GM12878 (cell line): Measurements from ENCODE around the gene PLA2G10.

Experiments used
- CTCF ChIP-seq, 3 experiments: IDR thresholded peaks in 2 of 3; conservative IDR thresholded peaks in 1 of 3; 2 replicates each; pipeline ENCODE4 v1.5.1; 2011; ENCODE audit warnings: low read depth in 3 of 3, low read length in 3 of 3, mild to moderate bottlenecking in 3 of 3, control low read depth in 2 of 3, moderate library complexity in 2 of 3, inconsistent platforms in 1 of 3, mixed read lengths in 1 of 3; ENCODE audit not compliant: control insufficient read depth in 2 of 3, insufficient read depth in 1 of 3; ENCODE audit errors: extremely low read depth in 1 of 3
- EP300 ChIP-seq, 2 experiments: fragments of 150-350 bp in 1 of 2; IDR thresholded peaks; 2 replicates each; pipeline ENCODE4 v1.6.1; 2011 to 2012; ENCODE audit warnings: low read depth in 2 of 2, low read length in 2 of 2, borderline replicate concordance in 1 of 2, improper control_type of control experiment in 1 of 2, inconsistent platforms in 1 of 2; ENCODE audit not compliant: control insufficient read depth in 1 of 2
- EZH2 ChIP-seq: IDR thresholded peaks from 2 replicates; pipeline ENCODE4 v1.6.1; 2012; ENCODE audit warnings: low read depth, mild to moderate bottlenecking, control low read depth, inconsistent platforms, low read length, borderline replicate concordance; ENCODE audit not compliant: control insufficient read depth
- POLR2A ChIP-seq: IDR thresholded peaks from 2 replicates; pipeline ENCODE4 v1.6.1; 2011; ENCODE audit warnings: low read depth, mild to moderate bottlenecking, low read length
- RCOR1 ChIP-seq: conservative IDR thresholded peaks from 2 replicates; pipeline ENCODE4 v1.6.1; 2012; ENCODE audit warnings: low read depth, low read length, improper control_type of control experiment
- SIN3A ChIP-seq: IDR thresholded peaks from 2 replicates; pipeline ENCODE4 v1.6.1; 2012; ENCODE audit warnings: low read depth, low read length, improper control_type of control experiment
- SIX5 ChIP-seq: IDR thresholded peaks from 2 replicates; pipeline ENCODE4 v1.6.1; 2011; ENCODE audit warnings: mild to moderate bottlenecking, low read depth, low read length, moderate library complexity; ENCODE audit not compliant: severe bottlenecking
- TF ChIP-seq, protein P1 (sequence below): fragments of 450-650 bp; formaldehyde crosslinking; IDR thresholded peaks from 2 replicates; pipeline ENCODE4 v1.5.0; 2022; ENCODE audit warnings: mild to moderate bottlenecking, missing genetic modification characterization

GRCh38 chr16:14634389-14634725, 59.8 kb downstream of the PLA2G10 start:
- no peak for TF ChIP-seq POLR2A
- TF ChIP-seq SIN3A = no peak
- no peak for TF ChIP-seq CTCF (IDR thresholded peaks at IDR 0.05 in 2 of 3, conservative IDR thresholded peaks at IDR 0.05 in 1 of 3; ENCODE audit: control insufficient read depth in 2 of 3, extremely low read depth in 1 of 3, insufficient read depth in 1 of 3, low read depth in 3 of 3, low read length in 3 of 3)
- TF ChIP-seq, protein P1, sequence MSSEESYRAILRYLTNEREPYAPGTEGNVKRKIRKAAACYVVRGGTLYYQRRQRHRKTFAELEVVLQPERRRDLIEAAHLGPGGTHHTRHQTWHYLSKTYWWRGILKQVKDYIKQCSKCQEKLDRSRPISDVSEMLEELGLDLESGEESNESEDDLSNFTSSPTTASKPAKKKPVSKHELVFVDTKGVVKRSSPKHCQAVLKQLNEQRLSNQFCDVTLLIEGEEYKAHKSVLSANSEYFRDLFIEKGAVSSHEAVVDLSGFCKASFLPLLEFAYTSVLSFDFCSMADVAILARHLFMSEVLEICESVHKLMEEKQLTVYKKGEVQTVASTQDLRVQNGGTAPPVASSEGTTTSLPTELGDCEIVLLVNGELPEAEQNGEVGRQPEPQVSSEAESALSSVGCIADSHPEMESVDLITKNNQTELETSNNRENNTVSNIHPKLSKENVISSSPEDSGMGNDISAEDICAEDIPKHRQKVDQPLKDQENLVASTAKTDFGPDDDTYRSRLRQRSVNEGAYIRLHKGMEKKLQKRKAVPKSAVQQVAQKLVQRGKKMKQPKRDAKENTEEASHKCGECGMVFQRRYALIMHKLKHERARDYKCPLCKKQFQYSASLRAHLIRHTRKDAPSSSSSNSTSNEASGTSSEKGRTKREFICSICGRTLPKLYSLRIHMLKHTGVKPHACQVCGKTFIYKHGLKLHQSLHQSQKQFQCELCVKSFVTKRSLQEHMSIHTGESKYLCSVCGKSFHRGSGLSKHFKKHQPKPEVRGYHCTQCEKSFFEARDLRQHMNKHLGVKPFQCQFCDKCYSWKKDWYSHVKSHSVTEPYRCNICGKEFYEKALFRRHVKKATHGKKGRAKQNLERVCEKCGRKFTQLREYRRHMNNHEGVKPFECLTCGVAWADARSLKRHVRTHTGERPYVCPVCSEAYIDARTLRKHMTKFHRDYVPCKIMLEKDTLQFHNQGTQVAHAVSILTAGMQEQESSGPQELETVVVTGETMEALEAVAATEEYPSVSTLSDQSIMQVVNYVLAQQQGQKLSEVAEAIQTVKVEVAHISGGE (CRISPR knock-in tag) = no peak
- no peak for TF ChIP-seq EZH2
- no peak for TF ChIP-seq RCOR1
- TF ChIP-seq EP300 (IDR thresholded peaks at IDR 0.05; ENCODE audit: borderline replicate concordance in 1 of 2, control insufficient read depth in 1 of 2, low read depth in 2 of 2, low read length in 2 of 2) = no peak
- TF ChIP-seq SIX5 = no peak
